Putamen (tissue), 1 donor: Measurements from ENCODE around the gene PRPF6.
"Not testable (repeated sequence)": the region's sequence is repeated elsewhere in the genome, so short reads cannot be mapped to it uniquely, and the experiment has no call there.

ENCODE experiments used
- DNase-seq: peaks from one replicate; pipeline ENCODE4 v3.0.0-alpha.2; 2016; ENCODE audit warnings: low spot score

Gene PRPF6

DNA sequence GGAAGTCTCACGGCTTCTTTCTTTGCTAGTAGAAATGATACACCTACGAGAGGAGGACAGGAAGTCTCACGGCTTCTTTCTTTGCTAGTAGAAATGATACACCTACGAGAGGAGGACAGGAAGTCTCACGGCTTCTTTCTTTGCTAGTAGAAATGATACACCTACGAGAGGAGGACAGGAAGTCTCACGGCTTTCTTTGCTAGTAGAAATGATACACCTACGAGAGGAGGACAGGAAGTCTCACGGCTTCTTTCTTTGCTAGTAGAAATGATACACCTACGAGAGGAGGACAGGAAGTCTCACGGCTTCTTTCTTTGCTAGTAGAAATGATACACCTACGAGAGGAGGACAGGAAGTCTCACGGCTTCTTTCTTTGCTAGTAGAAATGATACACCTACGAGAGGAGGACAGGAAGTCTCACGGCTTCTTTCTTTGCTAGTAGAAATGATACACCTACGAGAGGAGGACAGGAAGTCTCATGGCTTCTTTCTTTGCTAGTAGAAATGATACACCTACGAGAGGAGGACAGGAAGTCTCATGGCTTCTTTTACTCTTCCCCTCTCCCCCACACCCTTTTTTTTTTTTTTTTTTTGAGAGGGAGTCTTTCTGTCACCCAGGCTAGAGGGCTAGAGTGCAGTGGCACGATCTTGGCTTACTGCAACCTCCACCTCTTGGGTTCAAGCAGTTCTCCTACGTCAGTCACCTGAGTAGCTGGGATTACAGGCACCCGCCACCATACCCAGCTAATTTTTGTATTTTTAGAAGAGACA is 31.6 kb downstream of the PRPF6 start:
- not testable (repeated sequence) for DNase-seq

DNA sequence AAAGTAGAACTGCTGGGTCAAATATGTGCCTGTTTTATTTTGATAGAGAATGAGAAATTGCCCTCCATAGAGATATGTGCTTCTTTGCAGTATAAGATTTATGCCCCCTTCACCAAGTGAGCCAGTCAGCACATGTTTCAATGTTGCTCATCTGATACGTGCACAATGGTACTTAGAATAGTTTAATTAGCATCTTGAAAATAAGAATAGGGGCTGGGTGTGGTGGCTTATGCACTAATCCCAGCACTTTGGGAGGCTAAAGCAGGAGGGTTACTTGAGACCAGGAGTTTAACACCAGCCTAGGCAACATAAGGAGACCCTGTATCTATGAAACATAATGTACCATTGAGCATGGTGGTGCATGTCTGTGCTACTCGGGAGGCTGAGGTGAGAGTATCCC is 34.7 kb downstream of the PRPF6 start:
- DNase-seq = no peak

DNA sequence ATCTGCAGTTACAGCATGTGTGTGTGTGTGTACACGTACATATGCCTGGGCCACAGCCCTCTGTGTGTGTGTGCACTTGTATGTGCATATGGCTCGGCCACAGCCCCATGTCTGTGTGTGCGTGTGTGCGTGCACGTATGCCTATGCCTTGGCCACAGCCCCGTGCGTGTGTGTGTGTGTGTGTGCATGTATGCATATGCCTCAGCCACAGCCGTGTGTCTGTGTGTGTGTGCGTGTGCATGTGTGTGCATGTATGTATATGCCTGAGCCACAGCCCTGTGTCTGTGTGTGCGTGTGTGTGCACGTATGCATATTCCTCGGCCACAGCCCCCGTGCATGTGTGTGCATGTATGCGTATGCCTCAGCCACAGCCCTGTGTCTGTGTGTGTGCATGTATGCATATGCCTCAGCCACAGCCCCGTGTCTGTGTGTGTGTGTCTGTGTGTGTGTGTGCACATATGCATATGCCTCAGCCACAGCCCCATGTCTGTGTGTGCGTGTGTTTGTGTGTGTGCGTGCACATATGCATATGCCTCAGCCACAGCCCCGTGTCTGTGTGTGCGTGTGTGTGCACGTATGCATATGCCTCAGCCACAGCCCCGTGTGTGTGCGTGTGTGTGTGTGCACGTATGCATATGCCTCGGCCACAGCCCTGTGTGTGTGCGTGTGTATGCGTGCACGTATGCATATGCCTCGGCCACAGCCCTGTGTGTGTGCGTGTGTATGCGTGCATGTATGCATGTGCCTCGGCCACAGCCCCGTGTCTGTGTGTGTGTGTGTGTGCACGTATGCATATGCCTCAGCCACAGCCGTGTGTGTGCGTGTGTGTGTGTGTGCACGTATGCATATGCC is 40.4 kb downstream of the PRPF6 start:
- no peak for DNase-seq

DNA sequence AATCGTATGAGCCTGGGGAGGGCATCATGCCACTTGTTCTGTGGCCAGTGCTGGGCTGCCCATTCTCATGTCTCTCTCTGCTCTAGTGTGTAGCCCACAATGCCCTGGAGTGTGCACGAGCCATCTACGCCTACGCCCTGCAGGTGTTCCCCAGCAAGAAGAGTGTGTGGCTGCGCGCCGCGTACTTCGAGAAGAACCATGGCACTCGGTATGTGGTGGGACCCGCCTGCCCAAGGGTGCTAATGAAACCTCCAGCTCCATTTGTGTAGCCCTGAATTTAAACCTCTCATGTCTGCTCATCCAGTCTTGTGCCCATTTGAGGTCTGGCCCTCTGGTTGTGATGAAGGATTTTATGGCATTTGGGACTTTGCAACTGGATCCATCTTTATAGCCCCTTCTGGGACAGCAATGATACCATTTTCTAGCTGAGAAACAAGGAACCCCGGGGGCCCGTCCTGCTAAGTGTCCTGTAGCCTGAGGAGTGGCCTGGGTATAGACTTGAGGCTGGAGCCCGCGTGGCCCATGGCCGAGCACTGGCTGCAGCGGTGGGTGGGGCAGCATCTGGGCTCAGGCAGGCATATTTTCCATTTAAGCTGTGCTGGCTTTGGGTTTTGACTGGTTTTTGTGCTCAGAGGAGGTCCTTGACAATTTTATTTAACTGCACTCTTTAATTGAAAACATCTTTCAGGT is 41.9 kb downstream of the PRPF6 start:
- no peak for DNase-seq

DNA sequence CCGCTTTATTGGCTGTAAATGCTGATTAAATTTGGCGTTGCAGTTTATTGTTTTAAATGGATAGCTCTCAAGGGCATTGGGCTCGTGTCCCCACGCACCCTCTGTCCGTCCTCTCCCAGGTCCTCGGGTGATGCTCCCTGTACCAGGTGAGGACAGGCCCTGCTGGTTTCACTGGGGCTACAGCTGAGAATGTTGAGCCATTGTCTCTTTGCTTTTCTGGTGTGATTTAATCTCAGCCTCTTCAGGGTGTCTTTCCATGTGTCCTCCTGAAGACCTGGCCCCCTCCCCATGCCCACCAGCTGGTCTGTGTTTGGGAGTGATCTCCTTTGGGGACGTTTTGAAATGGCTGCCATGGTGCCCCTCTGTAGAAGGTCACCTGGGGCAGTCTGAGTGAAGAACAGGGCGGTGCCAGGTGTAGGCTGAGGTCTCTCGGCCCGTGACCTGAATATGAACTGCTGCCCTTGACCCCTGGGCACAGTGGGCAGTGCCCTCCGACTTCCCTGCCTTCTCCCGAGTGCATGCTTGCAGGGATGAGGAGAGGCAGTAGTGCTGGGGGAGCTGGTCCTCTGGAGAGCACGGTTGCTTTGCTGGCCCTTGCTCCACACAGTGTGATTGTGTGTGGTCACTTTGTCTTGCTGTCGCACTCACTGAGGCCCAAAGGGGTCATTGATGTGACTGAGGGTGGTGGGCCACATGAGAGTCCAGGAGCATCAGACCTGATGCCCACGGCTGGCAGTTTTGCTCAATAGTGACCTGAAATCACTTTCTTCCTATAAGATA is 42.6 kb downstream of the PRPF6 start:
- DNase-seq = no peak

DNA sequence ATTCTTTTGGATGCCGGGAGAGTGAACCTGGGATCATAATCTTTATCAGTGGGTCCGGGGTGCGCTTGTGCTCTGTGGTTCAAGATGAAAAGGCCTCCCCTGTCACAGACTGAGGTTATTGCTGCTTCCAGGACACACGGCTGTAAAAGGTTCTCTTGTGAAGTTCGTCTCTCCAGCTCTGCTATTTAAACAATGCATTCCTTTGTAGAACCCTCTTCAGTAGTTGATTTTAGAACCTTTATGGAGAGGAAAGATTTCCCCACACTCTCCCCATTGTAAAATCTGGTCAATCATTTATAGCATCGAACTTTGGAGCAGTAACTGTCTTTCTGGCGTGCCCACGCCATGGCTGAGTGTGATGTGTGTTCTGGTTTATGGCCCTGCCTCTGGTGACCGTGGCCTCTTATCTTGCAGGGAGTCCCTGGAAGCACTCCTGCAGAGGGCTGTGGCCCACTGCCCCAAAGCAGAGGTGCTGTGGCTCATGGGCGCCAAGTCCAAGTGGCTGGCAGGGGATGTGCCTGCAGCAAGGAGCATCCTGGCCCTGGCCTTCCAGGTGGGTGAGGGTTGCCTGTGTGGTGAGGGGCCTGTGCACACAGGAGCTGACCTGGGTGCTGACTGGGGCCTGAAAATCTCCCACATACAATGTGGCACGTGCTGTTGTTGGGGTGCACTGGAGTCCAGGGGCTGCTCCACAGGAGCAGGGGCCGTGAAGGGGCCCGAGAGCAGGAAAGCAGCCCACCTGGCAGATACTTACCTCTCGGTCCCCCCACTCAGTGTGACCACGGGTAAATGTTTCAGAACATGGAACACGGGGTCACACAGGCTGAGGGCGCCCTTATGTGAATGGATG is 43.4 kb downstream of the PRPF6 start:
- no peak for DNase-seq

DNA sequence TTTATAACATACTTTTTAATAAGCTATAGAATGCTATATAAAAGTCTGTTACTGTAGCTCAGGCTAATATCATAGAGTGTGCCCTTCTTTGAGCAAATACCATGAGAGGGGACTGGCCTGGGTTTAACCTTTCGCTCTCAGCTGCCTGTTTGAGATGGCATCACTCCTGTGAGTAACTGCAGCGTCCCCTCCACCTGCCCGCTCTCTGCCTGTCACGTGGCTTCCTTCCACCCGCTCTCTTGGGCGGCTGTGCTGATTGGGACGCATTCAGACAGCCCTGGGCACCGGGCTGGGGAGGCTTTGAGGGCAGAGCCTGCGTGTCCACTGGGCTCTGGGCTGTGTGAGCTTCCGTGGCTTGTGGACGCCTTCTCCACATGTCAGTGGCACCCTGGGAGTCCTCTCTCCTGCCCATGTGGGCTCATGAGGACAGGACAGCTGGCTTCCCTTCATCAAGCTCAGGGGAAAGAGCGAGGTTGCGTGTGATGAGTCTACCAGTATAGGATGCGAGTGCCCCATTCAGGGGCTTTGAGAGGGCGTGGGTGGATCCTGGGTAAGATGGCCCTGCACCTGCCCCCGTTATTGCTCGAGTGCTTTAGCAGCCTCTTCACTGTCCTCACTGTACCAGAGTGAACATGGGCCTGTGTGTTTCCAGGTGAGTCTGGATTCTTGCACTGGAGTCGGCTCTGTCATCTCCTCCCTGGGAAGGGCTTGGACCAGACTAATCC is 44.3 kb downstream of the PRPF6 start:
- DNase-seq = no peak

DNA sequence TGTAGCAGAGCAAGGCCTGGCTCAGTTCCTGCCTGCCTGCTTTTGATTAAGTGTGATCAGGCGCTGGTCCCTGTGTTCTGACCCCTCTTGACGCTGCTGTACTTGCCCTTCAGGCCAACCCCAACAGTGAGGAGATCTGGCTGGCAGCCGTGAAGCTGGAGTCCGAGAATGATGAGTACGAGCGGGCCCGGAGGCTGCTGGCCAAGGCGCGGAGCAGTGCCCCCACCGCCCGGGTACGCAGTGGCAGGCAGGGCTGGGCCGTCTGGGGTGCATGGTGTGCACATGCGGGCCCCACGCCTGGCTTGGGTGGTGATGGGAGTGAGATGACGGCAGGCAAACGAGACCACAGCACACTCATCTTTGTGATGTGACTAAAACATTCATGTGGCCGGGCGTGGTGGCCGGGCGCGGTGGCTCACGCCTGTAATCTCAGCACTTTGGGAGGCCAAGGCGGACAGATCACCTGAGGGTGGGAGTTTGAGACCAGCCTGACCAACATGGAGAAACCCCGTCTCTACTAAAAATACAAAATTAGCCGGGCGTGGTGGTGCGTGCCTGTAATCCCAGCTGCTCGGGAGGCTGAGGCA is 45.0 kb downstream of the PRPF6 start:
- no peak for DNase-seq

DNA sequence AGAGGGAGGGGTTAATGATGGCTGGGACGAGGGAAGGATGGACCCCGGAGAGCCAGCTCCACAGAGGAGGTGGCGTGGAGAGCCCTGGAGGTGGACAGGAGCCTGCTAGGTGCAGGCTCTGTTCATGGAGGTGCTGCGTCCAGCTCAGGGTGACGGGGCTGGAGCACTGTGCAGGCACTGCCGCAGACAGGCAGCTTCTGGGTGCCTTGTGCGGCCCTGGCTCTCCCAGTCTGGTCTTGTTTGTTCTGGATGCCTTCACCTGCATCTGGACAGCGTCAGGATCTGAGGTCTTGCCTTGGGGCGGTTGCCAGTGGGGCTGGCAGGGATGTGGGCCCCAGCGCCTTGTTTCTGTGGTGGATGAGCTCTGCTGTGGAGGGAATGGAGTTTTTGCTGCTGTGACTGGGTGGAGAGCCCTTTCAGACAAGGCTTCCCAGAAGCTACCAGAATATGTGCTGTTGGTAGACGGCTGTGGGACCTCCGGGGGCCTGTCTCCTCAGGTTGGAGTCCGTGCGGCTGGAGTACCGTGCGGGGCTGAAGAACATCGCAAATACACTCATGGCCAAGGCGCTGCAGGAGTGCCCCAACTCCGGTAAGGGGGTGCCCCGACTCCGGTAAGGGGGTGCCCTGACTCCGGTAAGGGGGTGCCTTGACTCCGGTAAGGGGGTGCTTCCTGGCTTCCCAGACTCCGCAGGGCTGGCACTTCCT is 47.2 kb downstream of the PRPF6 start:
- DNase-seq = no peak

DNA sequence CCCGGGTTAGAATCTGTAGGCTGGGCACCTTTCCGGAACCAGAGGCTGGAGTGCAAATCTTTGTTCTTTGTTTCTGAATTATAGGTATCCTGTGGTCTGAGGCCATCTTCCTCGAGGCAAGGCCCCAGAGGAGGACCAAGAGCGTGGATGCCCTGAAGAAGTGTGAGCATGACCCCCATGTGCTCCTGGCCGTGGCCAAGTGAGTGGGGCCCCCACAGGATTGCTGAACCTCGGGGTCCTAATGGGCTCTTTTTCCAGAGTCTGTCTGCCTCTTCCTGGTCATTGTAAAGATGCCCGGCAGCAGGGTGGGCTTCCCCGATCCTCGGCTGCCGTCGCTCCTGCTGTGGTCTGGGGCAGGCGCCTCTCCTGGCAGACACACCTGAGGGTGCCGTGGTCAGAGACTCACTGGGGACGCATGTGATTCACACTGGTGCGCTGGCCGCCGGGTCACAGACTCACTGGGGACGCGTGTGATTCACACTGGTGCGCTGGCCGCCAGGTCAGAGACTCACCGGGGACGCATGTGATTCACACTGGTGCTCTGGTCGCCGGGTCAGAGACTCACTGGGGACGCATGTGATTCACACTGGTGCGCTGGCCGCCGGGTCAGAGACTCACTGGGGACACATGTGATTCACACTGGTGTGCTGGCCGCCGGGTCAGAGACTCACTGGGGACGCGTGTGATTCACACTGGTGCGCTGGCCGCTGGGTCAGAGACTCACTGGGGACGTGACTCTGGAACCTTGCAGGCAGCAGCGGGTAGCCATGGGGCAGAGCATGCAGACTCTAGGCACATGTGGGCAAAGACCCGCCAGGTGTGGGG is 48.6 kb downstream of the PRPF6 start:
- DNase-seq = no peak

DNA sequence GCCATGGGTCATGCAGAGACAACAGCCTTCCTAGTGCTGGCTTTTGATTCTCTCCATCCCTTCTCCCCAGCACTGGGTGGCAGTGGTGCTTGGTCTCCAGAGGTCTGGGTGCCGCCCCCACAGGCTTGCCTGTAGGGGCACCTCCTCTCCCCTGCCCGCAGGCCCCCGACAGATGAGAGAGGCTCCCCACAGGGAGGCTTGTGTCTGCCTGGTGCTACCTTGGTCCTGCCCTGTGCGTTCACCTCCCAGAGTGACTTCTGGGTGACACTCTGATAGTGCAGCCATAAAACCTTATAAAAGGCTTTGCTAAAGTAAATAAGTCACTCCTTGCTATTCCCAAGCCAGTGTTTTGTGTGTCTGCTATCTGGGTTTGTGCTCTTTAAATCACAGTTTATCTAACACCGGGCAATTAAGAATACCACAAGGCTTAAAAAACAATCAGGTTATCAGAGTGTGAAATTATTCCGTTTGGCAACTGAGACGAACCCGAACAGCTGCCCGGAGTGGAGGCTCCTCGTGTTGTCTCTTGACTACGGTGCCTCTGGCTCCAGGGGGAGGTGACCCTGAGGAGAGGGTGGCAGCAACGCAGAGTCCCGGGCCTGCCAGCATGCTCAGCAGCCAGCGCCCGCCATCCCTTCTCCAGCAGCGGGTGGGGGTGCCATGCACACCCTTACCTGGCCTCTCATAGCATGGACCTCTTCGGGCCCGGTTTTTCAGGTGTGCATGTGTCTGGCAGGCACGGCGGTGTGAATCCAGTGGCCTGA is 49.6 kb downstream of the PRPF6 start:
- no peak for DNase-seq

DNA sequence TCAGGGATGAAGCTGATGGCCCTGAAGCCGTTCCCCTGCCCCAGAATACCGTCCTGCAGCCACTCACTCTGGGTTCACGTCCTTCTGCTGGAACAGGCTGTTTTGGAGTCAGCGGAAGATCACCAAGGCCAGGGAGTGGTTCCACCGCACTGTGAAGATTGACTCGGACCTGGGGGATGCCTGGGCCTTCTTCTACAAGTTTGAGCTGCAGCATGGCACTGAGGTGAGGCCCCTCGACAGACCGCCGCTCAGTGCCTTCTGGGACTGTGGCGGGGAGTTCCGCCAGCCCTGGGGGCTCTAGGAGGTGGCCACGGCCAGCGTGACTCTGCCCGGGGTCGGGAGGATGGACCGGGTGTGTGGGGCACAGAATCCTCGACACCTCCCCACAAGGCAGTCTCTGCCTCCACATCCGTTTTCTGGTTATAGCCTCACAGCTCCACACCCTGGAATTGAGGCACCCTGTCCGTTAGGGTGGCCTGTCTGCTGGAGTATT is 50.9 kb downstream of the PRPF6 start:
- DNase-seq = no peak

DNA sequence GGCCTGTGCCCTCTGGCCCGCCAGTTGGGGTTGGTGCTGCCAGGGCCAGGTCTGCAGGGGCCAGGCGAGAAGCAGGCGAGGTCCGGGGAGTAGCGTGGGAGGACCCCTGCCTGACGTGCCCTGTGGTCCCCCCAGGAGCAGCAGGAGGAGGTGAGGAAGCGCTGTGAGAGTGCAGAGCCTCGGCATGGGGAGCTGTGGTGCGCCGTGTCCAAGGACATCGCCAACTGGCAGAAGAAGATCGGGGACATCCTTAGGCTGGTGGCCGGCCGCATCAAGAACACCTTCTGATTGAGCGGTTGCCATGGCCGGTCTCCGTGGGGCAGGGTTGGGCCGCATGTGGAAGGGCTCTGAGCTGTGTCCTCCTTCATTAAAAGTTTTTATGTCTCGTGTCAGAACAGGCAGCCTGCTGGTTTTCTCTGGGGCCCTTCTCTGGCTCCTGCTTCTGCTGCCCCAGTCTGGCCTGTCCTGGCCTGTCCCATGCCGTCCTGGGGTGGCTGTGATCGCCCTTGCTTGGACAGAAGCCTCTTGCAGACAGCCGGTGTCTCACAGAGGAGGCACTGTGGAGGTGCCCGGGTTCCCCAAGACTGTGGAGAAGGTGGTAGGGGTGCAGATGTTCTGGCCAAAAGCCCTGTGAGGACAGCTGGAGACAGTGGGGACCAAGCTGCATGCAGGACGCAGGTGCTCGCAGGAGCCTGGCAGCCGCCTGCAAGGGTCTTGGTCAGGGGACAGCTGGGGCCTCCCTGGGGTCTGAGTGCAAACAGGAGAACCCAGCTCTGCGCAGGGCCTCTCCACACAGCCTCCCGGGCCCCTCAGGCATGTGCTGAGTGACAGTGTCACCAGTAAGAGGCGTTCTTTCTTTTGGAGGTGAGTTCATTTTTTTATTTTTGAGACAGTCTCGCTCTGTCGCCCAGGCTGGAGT is 52.0 kb downstream of the PRPF6 start:
- DNase-seq = no peak

DNA sequence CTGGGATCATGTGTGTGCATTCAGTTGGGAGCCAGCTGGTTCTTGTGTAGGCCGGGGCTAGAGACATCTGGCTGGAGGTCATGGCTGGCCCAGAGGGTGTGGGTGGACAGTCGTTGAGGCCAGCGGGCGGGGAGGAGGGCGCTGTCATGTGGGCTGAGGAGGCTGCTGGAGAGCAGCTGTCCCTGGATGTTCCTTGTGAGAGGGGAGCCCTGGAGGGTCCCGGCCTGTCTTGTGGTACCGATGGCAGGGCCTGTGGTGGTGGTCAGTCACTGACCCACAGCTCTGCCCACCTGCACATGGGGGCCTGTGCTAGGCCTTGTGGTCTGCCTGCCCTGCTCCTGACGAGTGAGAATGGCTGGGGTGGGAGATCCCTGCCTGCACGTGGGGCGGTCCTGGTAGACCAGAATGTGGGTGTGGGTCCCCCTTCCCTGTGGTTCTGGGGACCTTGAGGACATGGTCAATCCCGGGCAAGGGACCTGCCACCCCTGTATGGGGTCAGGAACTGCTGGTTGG is 53.1 kb downstream of the PRPF6 start:
- no peak for DNase-seq

DNA sequence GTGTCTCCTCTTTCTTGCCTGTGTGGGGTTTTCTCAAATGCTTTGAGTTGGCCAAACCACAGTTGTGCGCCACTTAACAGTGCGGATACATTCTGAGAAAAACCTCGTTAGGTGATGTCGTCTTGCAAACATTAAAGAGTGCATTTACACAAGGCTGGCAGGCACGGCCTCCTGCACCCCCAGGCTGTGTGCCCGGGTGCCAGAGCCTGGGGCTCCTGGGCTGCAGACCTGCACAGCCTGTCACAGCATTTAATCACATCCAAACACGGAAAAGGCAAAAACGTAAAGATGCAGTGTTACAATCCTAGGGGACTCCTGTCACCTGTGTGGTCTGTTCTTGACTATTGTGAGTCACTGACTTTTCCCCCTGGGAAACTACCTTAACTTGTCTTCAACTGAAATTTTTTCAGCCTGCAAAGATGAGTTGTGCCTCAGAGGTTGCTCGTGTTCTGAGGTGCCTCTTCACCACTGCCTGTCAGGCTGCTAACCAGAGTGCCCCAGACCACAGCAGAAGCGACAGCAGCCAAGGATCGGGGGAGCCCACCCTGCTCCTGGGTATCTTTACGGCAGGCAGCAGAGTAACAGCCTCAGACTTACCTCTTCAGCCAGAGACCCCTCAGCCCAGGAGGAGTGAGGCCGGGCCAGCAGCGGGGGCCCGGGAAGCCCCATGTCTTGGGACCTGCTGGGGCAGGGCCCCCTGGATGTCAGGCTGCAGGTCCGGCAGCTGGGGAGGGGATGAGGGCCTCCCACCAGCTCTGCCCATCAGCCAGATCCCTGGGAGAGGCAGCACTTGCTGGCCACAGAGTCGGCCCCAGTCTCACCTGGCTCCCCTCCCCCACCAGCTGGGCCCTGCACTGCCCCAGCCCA is 54.4 kb downstream of the PRPF6 start:
- DNase-seq = no peak
